ENCODE data around the gene FNBP1L.

GRCh38 chr1:93588206-93588605 lies 140.3 kb downstream of the FNBP1L start:
- no peak for TF ChIP-seq PAX8 (IDR thresholded peaks at IDR 0.05)
- TF ChIP-seq CTCF (IDR thresholded peaks at IDR 0.05 in 2 of 3, conservative IDR thresholded peaks at IDR 0.05 in 1 of 3; ENCODE audit: control insufficient read depth in 2 of 3, extremely low read depth in 1 of 3, insufficient read depth in 1 of 3, low read depth in 3 of 3, low read length in 3 of 3): no peak
- no peak for TF ChIP-seq NRF1 (conservative IDR thresholded peaks at IDR 0.05; ENCODE audit: low read depth, low read length)
- no peak for TF ChIP-seq JUNB (IDR thresholded peaks at IDR 0.05)
- TF ChIP-seq, protein P1, sequence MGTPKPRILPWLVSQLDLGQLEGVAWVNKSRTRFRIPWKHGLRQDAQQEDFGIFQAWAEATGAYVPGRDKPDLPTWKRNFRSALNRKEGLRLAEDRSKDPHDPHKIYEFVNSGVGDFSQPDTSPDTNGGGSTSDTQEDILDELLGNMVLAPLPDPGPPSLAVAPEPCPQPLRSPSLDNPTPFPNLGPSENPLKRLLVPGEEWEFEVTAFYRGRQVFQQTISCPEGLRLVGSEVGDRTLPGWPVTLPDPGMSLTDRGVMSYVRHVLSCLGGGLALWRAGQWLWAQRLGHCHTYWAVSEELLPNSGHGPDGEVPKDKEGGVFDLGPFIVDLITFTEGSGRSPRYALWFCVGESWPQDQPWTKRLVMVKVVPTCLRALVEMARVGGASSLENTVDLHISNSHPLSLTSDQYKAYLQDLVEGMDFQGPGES (IDR thresholded peaks at IDR 0.05): no peak

Measured in GM12878 (cell line).